Stimulated activated CD4-positive, alpha-beta T cell treated with anti-CD3 and anti-CD28 coated beads, Interleukin-15, amount 100 ng/mL, for 48 hours (primary cell): ENCODE data around the gene APH1A.
A peak's percentile ranks its signal among the peaks of the same experiment; 100 is the strongest.
"Not testable (repeated sequence)": the region's sequence is repeated elsewhere in the genome, so short reads cannot be mapped to it uniquely, and the experiment has no call there.

Source experiments
- DNase-seq, 2 donors: peaks; one replicate each; pipeline ENCODE4 v3.0.0-alpha.2; 2020; ENCODE audit warnings: low read depth in 2 of 2

The APH1A gene

DNA sequence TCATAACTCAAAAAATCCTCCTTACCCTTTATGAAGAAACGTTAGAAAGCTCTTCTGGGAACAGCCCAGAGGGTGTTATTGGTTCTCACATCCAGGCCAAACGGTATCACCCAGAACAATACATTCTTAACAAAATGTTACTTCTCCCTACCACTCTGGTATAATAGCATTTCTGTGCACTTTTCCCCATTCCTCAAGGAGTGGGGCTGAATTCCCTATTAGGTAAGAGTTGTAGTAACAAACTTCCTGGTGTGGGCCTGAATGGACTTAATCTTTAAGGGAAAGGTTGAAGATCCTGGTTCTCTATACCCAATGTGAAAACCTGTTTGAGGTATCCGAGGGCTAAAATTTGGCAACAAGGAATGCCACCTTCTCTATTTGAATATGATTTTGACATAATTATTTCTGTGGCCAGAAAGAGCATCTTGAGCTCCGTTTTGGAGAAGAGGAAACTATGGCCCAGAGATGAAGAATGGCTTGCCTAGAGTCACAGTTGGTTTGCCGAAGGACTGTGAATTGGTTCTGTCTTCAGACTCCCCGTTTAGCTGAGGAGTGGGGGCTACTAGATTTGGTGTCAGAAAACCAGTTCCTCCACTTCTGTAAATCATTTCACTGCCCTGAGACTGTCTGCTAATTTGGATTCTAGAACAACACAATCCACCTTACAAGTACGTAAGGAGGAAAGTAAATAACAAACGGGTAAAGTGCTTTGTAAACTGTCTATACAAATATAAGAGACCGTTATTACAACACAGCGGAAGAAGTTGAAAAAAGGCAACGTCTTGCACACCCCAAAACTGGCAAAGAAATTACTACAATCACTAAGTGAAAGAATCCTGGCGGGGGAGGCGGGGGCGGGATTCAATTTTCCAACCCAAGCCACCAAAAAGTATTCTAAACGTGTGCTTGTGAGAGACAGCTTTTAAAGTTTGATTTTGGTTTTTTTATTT is 35.2 kb downstream of the APH1A start:
- DNase-seq, result peak in 1 of 2 donors; percentile 45

DNA sequence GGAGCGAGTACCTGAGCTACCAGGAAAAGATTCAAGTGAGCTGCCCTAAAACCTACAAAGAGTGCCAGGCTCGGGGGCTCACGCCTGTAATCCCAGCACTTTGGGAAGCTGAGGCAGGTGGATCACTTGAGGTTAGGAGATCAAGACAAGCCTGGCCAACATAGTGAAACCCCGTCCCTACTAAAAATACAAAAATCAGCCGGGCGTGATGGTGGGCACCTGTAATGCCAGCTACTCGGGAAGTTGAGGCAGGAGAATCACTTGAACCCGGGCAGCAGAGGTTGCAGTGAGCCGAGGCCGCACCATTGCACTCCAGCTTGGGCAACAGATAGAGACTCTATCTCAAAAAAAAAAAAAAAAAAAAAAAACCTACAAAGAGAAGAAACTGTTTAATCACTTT is 35.9 kb downstream of the APH1A start:
- DNase-seq, result not testable (repeated sequence)

DNA sequence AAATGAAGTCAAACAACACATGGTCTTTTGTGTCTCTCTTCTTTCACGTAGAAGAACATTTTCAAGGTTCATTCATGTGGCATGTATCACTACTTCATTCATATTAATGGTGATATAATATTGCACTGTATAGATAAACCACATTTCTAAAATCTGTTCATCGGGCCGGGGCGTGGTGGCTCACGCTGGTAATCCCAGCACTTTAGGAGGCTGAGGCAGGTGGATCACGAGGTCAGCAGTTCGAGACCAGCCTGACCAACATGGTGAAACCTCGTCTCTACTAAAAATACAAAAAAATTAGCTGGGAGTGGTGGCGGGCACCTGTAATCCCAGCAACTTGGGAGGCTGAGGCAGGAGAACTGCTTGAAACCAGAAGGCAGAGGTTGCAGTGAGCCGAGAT is 40.6 kb downstream of the APH1A start:
- DNase-seq, result not testable (repeated sequence)

DNA sequence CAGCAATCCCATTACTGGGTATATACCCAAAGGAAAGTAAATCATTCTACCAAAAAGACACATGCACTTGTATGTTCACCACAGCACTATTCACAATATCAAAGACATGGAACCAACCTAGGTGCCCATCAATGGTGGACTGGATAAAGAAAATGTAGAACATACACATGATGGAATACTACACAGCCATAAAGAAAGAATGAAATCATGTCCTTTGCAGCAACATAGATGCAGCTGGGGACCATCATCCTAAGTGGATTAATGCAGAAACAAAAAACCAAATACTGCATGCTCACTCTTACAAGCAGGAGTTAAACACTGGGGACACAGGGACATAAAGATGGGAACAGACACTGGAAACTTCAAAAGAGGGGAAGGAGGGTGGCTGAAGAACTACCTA is 41.6 kb downstream of the APH1A start:
- no peak for DNase-seq

DNA sequence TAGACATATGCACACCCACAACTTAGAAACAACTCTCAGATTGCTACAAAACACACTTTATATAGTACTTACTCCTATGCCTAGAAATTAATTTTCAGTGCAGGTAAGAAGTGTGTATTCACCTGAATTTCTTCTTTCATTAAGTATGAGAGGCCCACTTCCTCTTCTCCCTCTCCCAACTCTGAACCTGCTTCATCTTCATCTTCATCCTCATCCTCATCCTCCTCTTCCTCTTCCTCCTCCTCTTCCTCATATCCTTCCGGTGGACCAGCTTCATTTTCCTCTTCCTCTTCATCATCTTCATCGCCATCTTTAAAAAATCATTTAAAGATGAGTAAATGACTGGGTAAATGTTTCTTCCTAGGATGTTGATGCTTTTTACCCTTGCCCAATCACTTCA is 42.3 kb downstream of the APH1A start:
- DNase-seq, result no peak

DNA sequence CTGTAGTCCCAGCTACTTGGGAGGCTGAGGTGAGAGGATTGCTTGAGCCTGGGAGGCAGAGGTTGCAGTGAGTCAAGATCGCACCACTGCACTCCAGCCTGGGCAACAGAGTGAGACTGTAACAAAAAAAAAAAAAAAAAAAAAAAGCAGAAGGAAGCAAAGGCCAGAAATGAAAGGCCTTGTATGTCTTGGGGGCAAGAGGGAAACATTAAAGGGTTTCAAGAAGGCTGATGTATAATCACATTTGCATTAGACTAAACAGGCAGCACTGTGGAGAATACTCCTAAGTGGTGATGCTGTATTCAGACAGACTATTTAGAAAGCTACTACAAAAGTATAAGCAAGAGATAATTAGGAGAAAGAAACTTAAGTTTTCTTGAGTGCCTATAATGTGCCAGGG is 43.3 kb downstream of the APH1A start:
- no peak for DNase-seq

DNA sequence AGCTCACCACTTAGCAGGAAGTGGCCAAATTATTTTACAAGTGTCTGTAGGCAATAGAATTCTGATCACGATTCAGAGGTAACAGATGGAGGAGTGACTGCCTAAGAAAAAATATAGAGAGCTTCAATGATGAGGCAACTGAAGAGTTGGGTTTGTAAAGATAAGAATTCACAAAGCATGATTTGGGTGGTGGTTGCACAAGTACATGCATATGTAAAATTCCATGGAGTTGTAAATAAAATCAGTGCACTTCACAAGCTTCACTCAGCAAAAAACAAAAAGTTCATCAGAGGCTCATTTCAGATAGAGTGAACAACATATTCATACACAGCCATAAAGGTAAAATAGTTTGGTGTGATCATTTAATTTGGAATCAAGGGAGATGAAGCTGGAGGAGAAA is 43.8 kb downstream of the APH1A start:
- no peak for DNase-seq

DNA sequence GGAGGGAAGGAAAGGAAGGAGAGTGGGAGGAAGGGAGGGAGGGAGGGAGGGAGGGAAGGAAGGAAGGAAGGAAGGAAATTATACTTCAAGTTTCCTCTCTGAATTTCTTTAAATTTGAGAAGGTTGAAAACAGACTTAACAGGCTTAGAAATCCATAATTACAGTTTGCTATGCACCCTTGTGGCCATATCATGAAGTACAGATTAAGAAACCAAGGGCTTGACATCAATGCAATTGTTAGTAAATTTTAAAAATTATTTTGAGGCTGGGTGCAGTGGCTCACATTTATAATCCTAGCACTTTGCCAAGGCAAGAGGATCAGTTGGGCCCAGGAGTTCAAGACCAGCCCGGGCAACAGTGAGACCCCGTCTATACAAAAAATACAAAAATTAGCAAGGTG is 47.3 kb downstream of the APH1A start:
- DNase-seq, result no peak

DNA sequence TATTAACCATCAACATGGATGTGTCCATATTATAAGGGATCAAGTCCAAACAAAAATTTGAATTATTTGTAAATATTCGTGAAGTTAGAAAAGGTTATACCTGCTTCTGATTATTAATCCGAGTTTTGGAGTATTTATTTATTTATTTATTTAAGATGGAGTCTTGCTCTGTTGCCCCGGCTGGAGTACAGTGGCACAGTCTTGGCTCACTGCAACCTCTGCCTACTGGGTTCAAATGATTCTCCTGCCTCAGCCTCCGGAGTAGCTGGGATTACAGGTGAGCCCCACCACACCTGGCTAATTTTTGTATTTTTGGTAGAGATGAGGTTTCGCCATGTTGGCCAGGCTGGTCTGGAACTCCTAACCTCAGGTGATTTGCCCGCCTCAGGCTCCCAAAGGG is 53.0 kb downstream of the APH1A start:
- not testable (repeated sequence) for DNase-seq
